Activated naive CD4-positive, alpha-beta T cell treated with anti-CD3 and anti-CD28 coated beads, Interleukin-2, amount 50 U/mL, for 24 hours (primary cell): ENCODE data around the gene PTPRG.
"Not testable (repeated sequence)": the region's sequence is repeated elsewhere in the genome, so short reads cannot be mapped to it uniquely, and the experiment has no call there.

Experiments
- H3K27ac Mint-ChIP-seq: one replicate; pipeline ENCODE4 v1.8.0; 2021; ENCODE audit warnings: mild to moderate bottlenecking, mixed read lengths
- H3K27me3 Mint-ChIP-seq: one replicate; pipeline ENCODE4 v1.8.0; 2021; ENCODE audit warnings: mixed read lengths
- H3K36me3 Mint-ChIP-seq: one replicate; pipeline ENCODE4 v1.8.0; 2021; ENCODE audit warnings: mixed read lengths
- H3K4me1 Mint-ChIP-seq: one replicate; pipeline ENCODE4 v1.8.0; 2021; ENCODE audit warnings: mixed read lengths
- H3K4me3 Mint-ChIP-seq: one replicate; pipeline ENCODE4 v1.8.0; 2021; ENCODE audit warnings: mild to moderate bottlenecking, mixed read lengths
- H3K9me3 Mint-ChIP-seq: one replicate; pipeline ENCODE4 v1.8.0; 2021; ENCODE audit warnings: mixed read lengths

The PTPRG gene

DNA sequence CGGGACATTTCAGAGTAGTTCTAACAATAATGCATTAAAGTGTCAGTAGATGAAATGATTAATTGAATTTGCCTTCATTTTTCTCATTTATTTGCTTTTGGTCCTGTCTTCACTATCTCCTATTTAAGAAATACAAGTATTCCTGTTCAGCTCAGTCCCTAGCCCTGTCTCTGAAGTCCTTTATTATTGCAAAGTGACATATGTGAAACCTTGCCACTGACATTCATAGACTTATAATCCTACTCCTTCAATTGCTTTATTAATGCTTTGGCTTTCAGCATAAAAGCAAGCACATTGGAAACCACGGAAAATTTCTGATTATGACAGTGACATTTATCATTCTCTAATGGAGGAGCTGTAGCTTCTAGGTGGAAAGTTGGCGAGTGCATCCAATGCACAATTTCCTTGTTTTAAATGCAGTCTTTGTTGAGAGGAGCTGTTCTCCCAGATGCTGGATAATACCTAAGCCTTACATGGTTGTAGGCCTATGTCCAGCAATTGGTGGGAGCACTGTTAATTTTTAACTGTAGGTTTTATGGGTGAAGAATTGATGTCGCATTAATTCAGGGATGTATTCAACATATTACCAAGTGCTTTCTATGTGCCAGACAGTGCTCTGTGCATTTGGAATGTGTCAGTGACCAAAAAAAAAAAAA, 474.2 kb downstream of the PTPRG start:
- H3K9me3 Mint-ChIP-seq, result no peaks in the 10 kb centered on the region
- peaks cover 1% of the 10 kb centered on the region for H3K27me3 Mint-ChIP-seq
- H3K4me3 Mint-ChIP-seq, result no peak overlapping the region
- H3K36me3 Mint-ChIP-seq, result no peaks in the 10 kb centered on the region
- no peaks in the 10 kb centered on the region for H3K4me1 Mint-ChIP-seq
- no peak overlapping the region for H3K27ac Mint-ChIP-seq

- Mint-ChIP-seq H3K9me3 (no peaks in the 10 kb centered on the region), H3K27ac (no peak overlapping the region), H3K4me1 (no peaks in the 10 kb centered on the region), H3K4me3 (no peak overlapping the region), H3K27me3 (peaks cover 1% of the 10 kb centered on the region), H3K36me3 (no peaks in the 10 kb centered on the region)
These were observed 475.4 kb downstream of the PTPRG start for GRCh38 chr3:62036726-62037125.

DNA sequence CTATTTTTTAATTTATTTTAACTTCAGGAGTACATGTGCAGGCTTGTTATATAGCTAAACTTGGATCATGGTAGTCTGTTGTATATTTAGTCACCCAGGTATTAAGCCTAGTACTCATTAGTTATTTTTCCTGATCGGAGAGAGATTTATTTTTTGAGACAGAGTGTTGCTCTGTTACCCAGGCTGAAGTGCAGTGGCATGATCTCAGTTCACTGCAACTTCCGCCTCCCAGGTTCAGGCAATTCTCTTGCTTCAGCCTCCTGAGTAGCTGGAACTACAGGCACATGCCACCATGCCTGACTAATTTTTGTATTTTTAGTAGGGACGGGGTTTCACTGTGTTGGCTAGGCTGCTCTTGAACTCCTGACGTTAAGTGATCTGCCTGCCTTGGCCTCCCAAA, 477.4 kb downstream of the PTPRG start:
- H3K36me3 Mint-ChIP-seq, H3K27me3 Mint-ChIP-seq, H3K4me1 Mint-ChIP-seq, H3K9me3 Mint-ChIP-seq, H3K27ac Mint-ChIP-seq, H3K4me3 Mint-ChIP-seq: not testable (repeated sequence)

GRCh38 chr3:62039586-62039985, 478.2 kb downstream of the PTPRG start:
- H3K4me3 Mint-ChIP-seq, result no peak overlapping the region
- H3K36me3 Mint-ChIP-seq, result no peaks in the 10 kb centered on the region
- no peaks in the 10 kb centered on the region for H3K9me3 Mint-ChIP-seq
- no peaks in the 10 kb centered on the region for H3K4me1 Mint-ChIP-seq
- no peaks in the 10 kb centered on the region for H3K27me3 Mint-ChIP-seq
- no peak overlapping the region for H3K27ac Mint-ChIP-seq

GRCh38 chr3:62041681-62042080, 480.3 kb downstream of the PTPRG start:
- Mint-ChIP-seq H3K9me3 (no peaks in the 10 kb centered on the region), H3K4me3 (no peak overlapping the region), H3K36me3 (no peaks in the 10 kb centered on the region), H3K27ac (no peak overlapping the region), H3K27me3 (no peaks in the 10 kb centered on the region), H3K4me1 (no peaks in the 10 kb centered on the region)

- no peaks in the 10 kb centered on the region for H3K36me3 Mint-ChIP-seq
- no peaks in the 10 kb centered on the region for H3K27me3 Mint-ChIP-seq
- no peaks in the 10 kb centered on the region for H3K4me1 Mint-ChIP-seq
- H3K4me3 Mint-ChIP-seq, result no peak overlapping the region
- H3K27ac Mint-ChIP-seq, result no peak overlapping the region
- peaks cover 11% of the 10 kb centered on the region for H3K9me3 Mint-ChIP-seq
These were observed 483.6 kb downstream of the PTPRG start for GRCh38 chr3:62044874-62045411.

GRCh38 chr3:62046326-62046725, 485.0 kb downstream of the PTPRG start:
- Mint-ChIP-seq H3K27me3 (no peaks in the 10 kb centered on the region), H3K27ac (no peak overlapping the region), H3K4me3 (no peak overlapping the region), H3K4me1 (no peaks in the 10 kb centered on the region), H3K36me3 (no peaks in the 10 kb centered on the region), H3K9me3 (peaks cover 11% of the 10 kb centered on the region)

GRCh38 chr3:62048577-62048976, 487.2 kb downstream of the PTPRG start:
- H3K9me3 Mint-ChIP-seq, result peaks cover 11% of the 10 kb centered on the region
- H3K27me3 Mint-ChIP-seq, result no peaks in the 10 kb centered on the region
- no peaks in the 10 kb centered on the region for H3K4me1 Mint-ChIP-seq
- H3K4me3 Mint-ChIP-seq, result no peak overlapping the region
- H3K27ac Mint-ChIP-seq, result no peak overlapping the region
- no peaks in the 10 kb centered on the region for H3K36me3 Mint-ChIP-seq

DNA sequence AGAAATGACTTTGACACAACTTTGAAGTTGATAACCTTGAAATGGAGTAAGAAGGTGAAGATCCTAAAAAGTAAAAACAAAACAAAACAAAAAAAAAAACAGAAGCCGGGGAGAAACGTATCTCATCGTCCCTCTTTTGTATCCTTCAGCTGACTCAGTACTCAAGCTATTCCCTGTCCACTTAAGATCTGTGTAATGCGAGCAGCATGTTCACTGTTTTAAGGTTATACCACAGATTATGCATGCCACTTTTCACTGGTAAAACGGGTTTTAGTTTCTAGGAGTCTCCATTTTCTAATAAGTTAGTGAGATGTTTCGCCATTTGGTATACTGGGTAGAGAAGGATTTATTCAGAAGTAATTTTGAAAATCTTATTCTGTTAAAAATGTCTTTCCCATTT, 487.7 kb downstream of the PTPRG start:
- Mint-ChIP-seq H3K36me3 (no peaks in the 10 kb centered on the region), H3K9me3 (peaks cover 11% of the 10 kb centered on the region), H3K4me1 (no peaks in the 10 kb centered on the region), H3K27me3 (peaks cover 1% of the 10 kb centered on the region), H3K27ac (no peak overlapping the region), H3K4me3 (no peak overlapping the region)

- no peak overlapping the region for H3K27ac Mint-ChIP-seq
- H3K4me1 Mint-ChIP-seq, result no peaks in the 10 kb centered on the region
- H3K27me3 Mint-ChIP-seq, result peaks cover 4% of the 10 kb centered on the region
- no peak overlapping the region for H3K4me3 Mint-ChIP-seq
- H3K36me3 Mint-ChIP-seq, result no peaks in the 10 kb centered on the region
- H3K9me3 Mint-ChIP-seq, result peaks cover 11% of the 10 kb centered on the region
These were observed 490.1 kb downstream of the PTPRG start for GRCh38 chr3:62051506-62051905.

DNA sequence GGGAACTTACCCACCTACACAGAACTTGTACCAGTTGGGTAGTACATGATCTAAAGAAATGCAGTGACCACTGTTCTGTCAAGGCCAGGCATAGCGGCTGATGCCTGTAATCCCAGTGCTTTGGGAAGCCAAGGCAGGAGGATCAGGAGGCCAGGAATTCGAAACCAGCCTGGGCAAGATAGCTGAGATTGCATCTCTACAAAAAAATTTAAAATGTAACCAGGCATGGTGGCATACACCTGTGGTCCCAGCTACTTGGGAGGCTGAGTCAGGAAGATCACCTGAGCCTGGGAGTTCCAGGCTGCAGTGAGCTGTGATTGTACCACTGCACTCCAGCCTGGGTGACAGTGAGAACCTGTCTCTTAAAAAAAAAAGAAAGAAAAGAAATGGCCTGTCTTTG, 491.0 kb downstream of the PTPRG start:
- Mint-ChIP-seq H3K4me1 (no peaks in the 10 kb centered on the region), H3K27me3 (peaks cover 4% of the 10 kb centered on the region), H3K9me3 (peaks cover 15% of the 10 kb centered on the region), H3K4me3 (no peak overlapping the region), H3K36me3 (no peaks in the 10 kb centered on the region), H3K27ac (no peak overlapping the region)

DNA sequence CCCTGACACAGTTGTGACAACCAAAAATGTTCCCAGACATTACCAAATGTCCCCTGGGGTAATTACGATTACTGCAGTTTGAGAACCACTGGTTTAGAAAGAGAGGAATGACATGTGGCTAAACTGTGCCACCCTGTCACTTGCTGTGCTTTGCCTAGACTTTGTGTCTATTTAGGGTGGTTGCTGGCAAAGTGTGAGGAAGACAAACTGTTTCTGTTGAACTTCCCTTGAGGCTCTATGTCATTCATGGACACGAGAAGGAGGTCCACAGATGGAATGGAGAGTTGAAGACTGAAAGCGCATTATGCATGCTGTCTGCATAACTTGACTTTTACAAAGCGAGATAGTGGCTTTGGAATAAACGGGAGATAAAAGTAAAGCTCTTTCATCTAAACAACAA, 495.3 kb downstream of the PTPRG start:
- Mint-ChIP-seq H3K27me3 (peaks cover 4% of the 10 kb centered on the region), H3K4me1 (no peaks in the 10 kb centered on the region), H3K4me3 (no peak overlapping the region), H3K36me3 (no peaks in the 10 kb centered on the region), H3K9me3 (peaks cover 4% of the 10 kb centered on the region), H3K27ac (no peak overlapping the region)

- Mint-ChIP-seq H3K27ac (no peak overlapping the region), H3K9me3 (peaks cover 4% of the 10 kb centered on the region), H3K27me3 (peaks cover 4% of the 10 kb centered on the region), H3K4me1 (no peaks in the 10 kb centered on the region), H3K36me3 (no peaks in the 10 kb centered on the region), H3K4me3 (no peak overlapping the region)
These were observed 496.1 kb downstream of the PTPRG start for GRCh38 chr3:62057339-62058047.

DNA sequence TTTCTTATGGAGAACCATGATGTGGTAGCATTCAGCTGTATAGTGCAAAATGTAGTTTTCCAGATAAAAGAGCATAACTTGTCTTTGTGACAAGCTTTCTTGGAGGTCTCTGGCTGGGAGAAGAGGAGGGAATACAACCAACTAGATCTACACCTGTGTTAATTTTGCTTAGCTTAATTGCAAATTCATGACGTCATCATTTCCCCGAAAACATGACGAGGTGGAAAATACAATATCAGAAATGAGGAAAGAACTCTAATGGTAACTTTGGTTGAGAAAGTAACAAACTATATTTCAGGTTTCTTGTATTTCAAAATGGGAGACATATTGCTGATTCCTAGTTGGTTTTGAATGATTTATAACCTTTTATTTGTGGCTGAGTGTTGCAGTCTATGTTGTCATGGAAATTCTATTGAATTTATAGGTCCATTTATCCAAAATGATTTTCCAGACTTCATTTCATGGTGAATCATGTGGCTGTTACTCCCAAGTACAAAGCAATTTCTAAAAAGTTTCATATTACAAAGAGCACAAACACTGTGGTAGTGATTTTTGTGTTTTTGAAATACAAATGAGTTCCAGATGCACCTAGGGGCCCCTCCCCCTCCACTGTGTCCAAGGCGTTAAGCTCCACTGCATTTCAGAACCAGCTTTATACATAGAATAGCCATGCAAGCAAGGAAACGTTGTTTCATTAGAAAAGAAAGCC, 504.8 kb downstream of the PTPRG start:
- no peaks in the 10 kb centered on the region for H3K36me3 Mint-ChIP-seq
- no peak overlapping the region for H3K4me3 Mint-ChIP-seq
- no peaks in the 10 kb centered on the region for H3K4me1 Mint-ChIP-seq
- no peak overlapping the region for H3K27ac Mint-ChIP-seq
- no peaks in the 10 kb centered on the region for H3K9me3 Mint-ChIP-seq
- peaks cover 3% of the 10 kb centered on the region for H3K27me3 Mint-ChIP-seq

DNA sequence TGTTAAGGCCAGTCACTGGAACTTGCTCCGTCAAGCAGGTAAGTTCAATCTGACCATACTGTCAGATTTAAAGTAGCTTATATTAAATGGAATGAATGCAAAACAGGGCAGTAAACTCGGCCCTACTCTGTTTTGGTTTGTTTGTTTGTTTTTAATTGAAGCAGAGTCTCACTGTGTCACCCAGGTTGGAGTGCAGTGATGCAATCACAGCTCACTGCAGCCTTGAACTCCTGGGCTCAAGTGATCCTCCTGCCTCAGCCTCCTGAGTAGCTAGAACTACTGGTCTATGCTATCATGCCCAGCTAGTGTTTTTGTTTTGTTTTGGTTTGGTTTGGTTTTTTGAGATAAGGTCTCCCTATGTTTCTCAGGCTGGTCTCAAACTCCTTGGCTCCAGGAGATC, 507.0 kb downstream of the PTPRG start:
- no peaks in the 10 kb centered on the region for H3K36me3 Mint-ChIP-seq
- H3K9me3 Mint-ChIP-seq, result no peaks in the 10 kb centered on the region
- no peak overlapping the region for H3K4me3 Mint-ChIP-seq
- peaks cover 2% of the 10 kb centered on the region for H3K27me3 Mint-ChIP-seq
- H3K4me1 Mint-ChIP-seq, result no peaks in the 10 kb centered on the region
- H3K27ac Mint-ChIP-seq, result no peak overlapping the region

- no peaks in the 10 kb centered on the region for H3K36me3 Mint-ChIP-seq
- H3K4me3 Mint-ChIP-seq, result no peak overlapping the region
- H3K27me3 Mint-ChIP-seq, result no peaks in the 10 kb centered on the region
- no peaks in the 10 kb centered on the region for H3K4me1 Mint-ChIP-seq
- H3K27ac Mint-ChIP-seq, result no peak overlapping the region
- H3K9me3 Mint-ChIP-seq, result no peaks in the 10 kb centered on the region
These were observed 509.5 kb downstream of the PTPRG start for GRCh38 chr3:62070891-62071290.
